ENCODE measurements around the gene THSD7B.

Gene THSD7B

GRCh38 chr2:137708311-137708710 lies 943.0 kb downstream of the THSD7B start:
- H3K27ac ChIP-seq (ENCODE audit: low read length), result no peak overlapping the region
- H3K4me1 ChIP-seq (ENCODE audit: control insufficient read depth in 1 of 2, insufficient read depth in 2 of 2, low read length in 2 of 2), result no peaks in the 10 kb centered on the region
- H3K36me3 ChIP-seq (ENCODE audit: control insufficient read depth in 1 of 2, insufficient read depth in 2 of 2, low read length in 2 of 2), result no peaks in the 10 kb centered on the region
- no peak overlapping the region for H3K4me3 ChIP-seq (ENCODE audit: low read depth in 1 of 2, low read length in 2 of 2)
- peaks cover 0 to 5% of the 10 kb centered on the region in 2 donors for H3K9me3 ChIP-seq (ENCODE audit: control insufficient read depth in 1 of 2, low read length in 2 of 2)
- no peaks in the 10 kb centered on the region for H3K27me3 ChIP-seq (ENCODE audit: low read depth, low read length)

DNA sequence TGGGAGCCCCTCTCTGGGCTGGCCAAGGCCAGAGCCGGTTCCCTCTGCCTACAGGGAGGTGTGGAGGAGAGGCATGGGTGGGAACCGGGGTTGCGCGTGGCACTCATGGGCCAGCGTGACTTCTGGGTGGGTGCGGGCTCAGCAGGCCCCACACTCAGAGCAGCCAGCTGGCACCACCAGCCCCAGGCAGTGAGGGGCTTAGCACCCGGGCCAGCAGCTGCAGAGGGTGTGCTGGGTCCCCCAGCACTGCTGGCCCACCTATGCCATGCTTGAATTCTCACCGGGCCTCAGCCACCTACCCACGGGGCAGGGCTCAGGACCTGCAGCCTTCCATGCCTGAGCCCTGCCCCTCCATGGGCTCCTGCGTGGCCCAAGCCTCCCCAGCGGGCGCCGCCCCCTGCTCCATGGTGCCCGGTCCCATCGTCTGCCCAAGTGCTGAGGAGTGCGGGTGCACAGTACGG lies 950.4 kb downstream of the THSD7B start:
- H3K9me3 ChIP-seq (ENCODE audit: control insufficient read depth in 1 of 2, low read length in 2 of 2), result peaks cover 0 to 1% of the 10 kb centered on the region in 2 donors
- no peaks in the 10 kb centered on the region for H3K36me3 ChIP-seq (ENCODE audit: control insufficient read depth in 1 of 2, insufficient read depth in 2 of 2, low read length in 2 of 2)
- no peaks in the 10 kb centered on the region for H3K4me1 ChIP-seq (ENCODE audit: control insufficient read depth in 1 of 2, insufficient read depth in 2 of 2, low read length in 2 of 2)
- H3K27ac ChIP-seq (ENCODE audit: low read length), result no peak overlapping the region
- H3K4me3 ChIP-seq (ENCODE audit: low read depth in 1 of 2, low read length in 2 of 2), result no peak overlapping the region
- H3K27me3 ChIP-seq (ENCODE audit: low read depth, low read length), result no peaks in the 10 kb centered on the region

DNA sequence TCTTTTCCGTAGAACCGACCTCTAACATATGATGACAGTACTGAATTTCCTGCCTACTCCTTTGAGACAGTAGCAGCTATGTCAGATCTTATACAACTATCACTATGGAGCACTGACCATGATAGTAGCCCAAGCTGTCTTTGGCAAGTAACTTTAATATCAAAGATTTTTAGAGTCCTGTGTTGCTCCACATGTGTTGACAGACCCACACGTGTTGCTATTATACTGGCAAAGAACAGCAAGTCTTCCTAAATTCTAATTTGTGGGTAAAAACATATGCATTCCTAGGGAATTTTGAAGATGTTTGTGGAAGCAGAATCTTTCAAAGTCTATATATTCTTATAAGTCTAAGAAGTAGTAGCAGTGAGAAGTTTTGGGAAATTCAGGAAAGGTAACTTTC lies 953.4 kb downstream of the THSD7B start:
- Histone ChIP-seq H3K4me3 (ENCODE audit: low read depth in 1 of 2, low read length in 2 of 2) (no peak overlapping the region), H3K27me3 (ENCODE audit: low read depth, low read length) (no peaks in the 10 kb centered on the region), H3K4me1 (ENCODE audit: control insufficient read depth in 1 of 2, insufficient read depth in 2 of 2, low read length in 2 of 2) (no peaks in the 10 kb centered on the region), H3K36me3 (ENCODE audit: control insufficient read depth in 1 of 2, insufficient read depth in 2 of 2, low read length in 2 of 2) (no peaks in the 10 kb centered on the region), H3K27ac (ENCODE audit: low read length) (no peak overlapping the region), H3K9me3 (ENCODE audit: control insufficient read depth in 1 of 2, low read length in 2 of 2) (peaks cover 0 to 7% of the 10 kb centered on the region in 2 donors)

DNA sequence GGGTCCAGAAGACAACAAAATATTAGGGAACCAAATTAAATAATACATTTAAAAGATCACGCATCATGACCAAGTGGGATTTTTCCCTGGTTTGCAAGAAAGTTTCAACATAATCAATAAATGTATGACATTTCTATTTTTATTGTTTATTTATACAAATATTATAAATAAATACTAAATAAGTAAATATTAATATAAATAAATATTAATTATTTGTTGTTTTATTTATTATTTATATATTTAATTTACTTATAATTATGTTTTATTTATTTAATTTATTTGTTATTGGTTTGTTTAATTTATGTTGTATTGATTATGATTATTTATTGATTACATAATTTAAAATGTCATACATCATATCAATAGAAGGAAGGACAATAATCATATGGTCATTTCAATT lies 956.4 kb downstream of the THSD7B start:
- Histone ChIP-seq H3K9me3 (ENCODE audit: control insufficient read depth in 1 of 2, low read length in 2 of 2) (peaks cover 0 to 7% of the 10 kb centered on the region in 2 donors), H3K4me1 (ENCODE audit: control insufficient read depth in 1 of 2, insufficient read depth in 2 of 2, low read length in 2 of 2) (no peaks in the 10 kb centered on the region), H3K4me3 (ENCODE audit: low read depth in 1 of 2, low read length in 2 of 2) (no peak overlapping the region), H3K36me3 (ENCODE audit: control insufficient read depth in 1 of 2, insufficient read depth in 2 of 2, low read length in 2 of 2) (no peaks in the 10 kb centered on the region), H3K27me3 (ENCODE audit: low read depth, low read length) (no peaks in the 10 kb centered on the region), H3K27ac (ENCODE audit: low read length) (no peak overlapping the region)

- no peak overlapping the region for H3K27ac ChIP-seq (ENCODE audit: low read length)
- H3K27me3 ChIP-seq (ENCODE audit: low read depth, low read length), result no peaks in the 10 kb centered on the region
- H3K4me1 ChIP-seq (ENCODE audit: control insufficient read depth in 1 of 2, insufficient read depth in 2 of 2, low read length in 2 of 2), result no peaks in the 10 kb centered on the region
- no peaks in the 10 kb centered on the region for H3K36me3 ChIP-seq (ENCODE audit: control insufficient read depth in 1 of 2, insufficient read depth in 2 of 2, low read length in 2 of 2)
- H3K9me3 ChIP-seq (ENCODE audit: control insufficient read depth in 1 of 2, low read length in 2 of 2), result peaks cover 0 to 7% of the 10 kb centered on the region in 2 donors
- H3K4me3 ChIP-seq (ENCODE audit: low read depth in 1 of 2, low read length in 2 of 2), result no peak overlapping the region
Observed at GRCh38 chr2:137724912-137725311, 959.6 kb downstream of the THSD7B start.

Measured in muscle layer of duodenum (tissue), 2 donors.